ENCODE data around the gene ATF2.

Gene ATF2

DNA sequence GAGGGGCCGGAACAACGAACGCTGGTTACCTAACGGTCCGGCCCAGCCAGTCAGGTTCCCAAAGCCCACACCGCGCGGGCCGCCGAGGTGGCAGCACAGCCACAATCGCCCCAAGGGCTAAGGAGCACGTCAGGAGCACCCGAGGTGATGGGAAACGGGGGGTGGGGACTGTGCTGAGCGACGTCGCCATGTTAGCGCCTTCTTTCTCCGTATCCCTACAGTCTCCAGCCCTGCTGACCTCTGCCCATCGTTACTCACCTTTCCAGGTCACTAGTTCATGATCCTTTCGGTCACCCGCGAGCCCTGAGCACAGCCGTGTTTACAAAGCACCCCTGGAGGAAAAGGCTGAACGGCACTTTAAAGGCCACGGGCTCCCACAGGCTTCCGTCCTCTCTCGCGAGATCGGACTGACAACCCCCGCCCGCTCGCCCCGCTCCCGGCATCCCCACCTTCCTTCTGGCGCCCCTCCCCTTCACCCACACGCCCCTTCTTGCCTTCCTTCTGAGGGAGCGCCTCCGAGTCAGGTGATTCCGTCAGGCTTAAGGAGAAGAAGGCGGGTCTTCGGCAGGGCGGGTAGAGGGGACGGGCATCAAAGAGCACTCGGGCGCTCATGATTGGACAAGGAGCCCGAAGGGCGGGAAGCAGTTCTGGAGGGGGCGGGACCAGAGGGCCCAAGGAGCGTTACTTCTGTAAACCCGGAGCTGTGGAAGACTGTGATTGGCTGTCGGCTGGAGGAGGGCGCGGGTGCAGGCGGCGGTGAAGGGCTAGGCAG lies at the start of gene ATF2:
ATF2 (minus strand) TSS at position 412 of the 772 bp plus-strand sequence. CDS start 31,760 bp downstream, outside the sequence.
- POLR2A ChIA-PET (ENCODE audit: low non-redundant PET) = no interaction called here
- H3K27ac ChIP-seq = peak within 1 kb of the TSS; percentile 93
- TF ChIP-seq, protein P1, sequence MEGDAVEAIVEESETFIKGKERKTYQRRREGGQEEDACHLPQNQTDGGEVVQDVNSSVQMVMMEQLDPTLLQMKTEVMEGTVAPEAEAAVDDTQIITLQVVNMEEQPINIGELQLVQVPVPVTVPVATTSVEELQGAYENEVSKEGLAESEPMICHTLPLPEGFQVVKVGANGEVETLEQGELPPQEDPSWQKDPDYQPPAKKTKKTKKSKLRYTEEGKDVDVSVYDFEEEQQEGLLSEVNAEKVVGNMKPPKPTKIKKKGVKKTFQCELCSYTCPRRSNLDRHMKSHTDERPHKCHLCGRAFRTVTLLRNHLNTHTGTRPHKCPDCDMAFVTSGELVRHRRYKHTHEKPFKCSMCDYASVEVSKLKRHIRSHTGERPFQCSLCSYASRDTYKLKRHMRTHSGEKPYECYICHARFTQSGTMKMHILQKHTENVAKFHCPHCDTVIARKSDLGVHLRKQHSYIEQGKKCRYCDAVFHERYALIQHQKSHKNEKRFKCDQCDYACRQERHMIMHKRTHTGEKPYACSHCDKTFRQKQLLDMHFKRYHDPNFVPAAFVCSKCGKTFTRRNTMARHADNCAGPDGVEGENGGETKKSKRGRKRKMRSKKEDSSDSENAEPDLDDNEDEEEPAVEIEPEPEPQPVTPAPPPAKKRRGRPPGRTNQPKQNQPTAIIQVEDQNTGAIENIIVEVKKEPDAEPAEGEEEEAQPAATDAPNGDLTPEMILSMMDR (conservative IDR thresholded peaks at IDR 0.05; ENCODE audit: low read depth) = no peak
- peak; percentile 96 for DNase-seq (ENCODE audit: low spot score)
- CTCF ChIA-PET = no interaction called here

DNA sequence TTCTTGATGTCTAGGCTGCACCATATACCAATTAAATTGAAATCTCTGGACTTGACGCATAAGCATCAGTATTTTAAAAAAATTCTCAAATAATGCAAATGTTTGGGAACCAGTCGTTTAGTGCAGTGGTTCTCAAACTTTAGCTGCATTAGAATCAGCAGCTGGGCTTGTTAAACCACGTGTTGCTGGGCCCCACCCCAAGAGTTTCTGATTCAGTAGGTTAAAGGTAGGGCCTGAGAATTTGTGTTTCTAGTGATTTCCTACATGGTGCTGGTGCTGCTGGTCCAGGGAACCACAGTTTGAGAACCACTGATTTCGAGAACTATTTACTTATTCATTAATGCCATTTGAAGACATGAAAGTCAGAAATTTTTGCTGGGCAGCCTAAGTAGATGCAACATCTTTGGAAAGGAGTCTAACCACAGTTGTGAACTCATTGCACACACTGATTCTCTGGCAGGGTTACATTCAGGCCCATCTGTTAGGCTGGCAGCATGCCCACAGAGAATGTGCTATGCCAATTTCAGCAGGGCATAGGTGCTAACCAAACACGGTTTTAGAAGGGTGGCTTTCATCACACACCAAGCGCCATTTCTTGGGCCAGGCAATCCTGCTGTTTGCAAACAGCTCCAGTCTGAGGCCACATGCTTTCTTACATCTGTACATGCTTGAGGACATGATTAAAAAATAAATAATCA lies 39.9 kb upstream of the ATF2 start:
- ChIA-PET POLR2A (ENCODE audit: low non-redundant PET) (no interaction called here), CTCF (interaction anchor here (0.6 kb wide), 1 partner anchor 389 kb away, joined by 3 read pairs; no protein-coding TSS in a partner anchor)
- TF ChIP-seq, protein P1 (conservative IDR thresholded peaks at IDR 0.05; ENCODE audit: low read depth) = no peak
- H3K27ac ChIP-seq = no peak overlapping the region
- no peak for DNase-seq (ENCODE audit: low spot score)

- TF ChIP-seq, protein P1 (conservative IDR thresholded peaks at IDR 0.05; ENCODE audit: low read depth) = no peak
- CTCF ChIA-PET = no interaction called here
- POLR2A ChIA-PET (ENCODE audit: low non-redundant PET) = no interaction called here
- H3K27ac ChIP-seq = no peak overlapping the region
- no peak for DNase-seq (ENCODE audit: low spot score)
Observed at GRCh38 chr2:175206866-175207265, 38.9 kb upstream of the ATF2 start.

- ChIA-PET POLR2A (ENCODE audit: low non-redundant PET) (no interaction called here), CTCF (interaction anchor here (0.6 kb wide), 1 partner anchor 95 kb away, joined by 4 read pairs; no protein-coding TSS in a partner anchor)
- no peak overlapping the region for H3K27ac ChIP-seq
- TF ChIP-seq, protein P1 (conservative IDR thresholded peaks at IDR 0.05; ENCODE audit: low read depth) = no peak
- peak; percentile 8 for DNase-seq (ENCODE audit: low spot score)
Observed at GRCh38 chr2:175205523-175205922, 37.5 kb upstream of the ATF2 start.

DNA sequence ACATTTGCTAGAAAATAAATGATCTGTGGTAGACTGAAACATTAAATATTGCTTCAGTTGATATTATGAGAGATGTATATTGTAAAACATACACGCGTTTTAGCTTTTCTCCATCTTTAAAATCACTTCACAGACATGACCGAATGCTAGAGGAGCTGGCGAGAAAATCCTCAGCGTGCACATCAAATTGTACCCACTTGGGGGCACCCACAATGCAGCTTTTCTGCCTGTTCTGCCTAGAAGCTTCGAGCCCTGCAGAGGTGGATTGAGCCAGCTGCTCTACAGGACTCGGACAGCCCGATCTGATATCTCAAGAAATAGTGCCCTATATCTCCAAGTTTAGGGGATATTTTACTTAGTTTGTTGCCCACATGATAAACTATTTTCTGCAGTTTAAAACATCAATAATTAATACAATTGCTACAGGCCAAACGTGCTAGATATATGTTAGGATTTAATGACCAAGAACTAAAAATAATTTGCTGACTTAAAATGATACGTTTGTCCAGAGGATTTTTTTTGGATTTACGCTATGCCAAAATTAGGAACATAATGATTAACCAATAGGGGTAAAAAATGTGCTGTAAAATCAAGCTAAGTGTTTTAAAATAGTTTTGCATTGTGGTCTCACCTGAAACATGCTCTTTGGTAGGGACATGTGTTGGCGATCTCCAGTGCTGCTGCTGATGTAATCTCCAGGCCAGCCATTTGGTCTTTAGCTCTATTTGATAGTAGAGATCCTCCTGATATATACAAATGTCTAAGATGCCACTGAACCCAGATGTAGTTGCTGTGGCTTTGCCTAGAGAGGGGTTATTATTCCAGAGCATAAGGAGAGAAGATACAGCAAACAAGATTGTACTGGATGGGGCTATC lies 35.9 kb upstream of the ATF2 start:
- DNase-seq (ENCODE audit: low spot score) = peak; percentile 24
- TF ChIP-seq, protein P1 (conservative IDR thresholded peaks at IDR 0.05; ENCODE audit: low read depth) = peak; percentile 62
- ChIA-PET POLR2A (ENCODE audit: low non-redundant PET) (no interaction called here), CTCF (interaction anchor here (0.5 to 1.0 kb wide), 5 partner anchors 9 to 1973 kb away, joined by 3 to 5 read pairs (median 3); partner anchors contain the start of gene HOXD13)
- no peak overlapping the region for H3K27ac ChIP-seq

GRCh38 chr2:175195012-175195411 lies 27.0 kb upstream of the ATF2 start:
- no peak overlapping the region for H3K27ac ChIP-seq
- CTCF ChIA-PET = no interaction called here
- POLR2A ChIA-PET (ENCODE audit: low non-redundant PET) = no interaction called here
- DNase-seq (ENCODE audit: low spot score) = no peak
- TF ChIP-seq, protein P1 (conservative IDR thresholded peaks at IDR 0.05; ENCODE audit: low read depth) = no peak

Measured in RWPE1 (cell line).